ENCODE data around the gene ZC3H18.
A peak's percentile ranks its signal among the peaks of the same experiment; 100 is the strongest.

DNA sequence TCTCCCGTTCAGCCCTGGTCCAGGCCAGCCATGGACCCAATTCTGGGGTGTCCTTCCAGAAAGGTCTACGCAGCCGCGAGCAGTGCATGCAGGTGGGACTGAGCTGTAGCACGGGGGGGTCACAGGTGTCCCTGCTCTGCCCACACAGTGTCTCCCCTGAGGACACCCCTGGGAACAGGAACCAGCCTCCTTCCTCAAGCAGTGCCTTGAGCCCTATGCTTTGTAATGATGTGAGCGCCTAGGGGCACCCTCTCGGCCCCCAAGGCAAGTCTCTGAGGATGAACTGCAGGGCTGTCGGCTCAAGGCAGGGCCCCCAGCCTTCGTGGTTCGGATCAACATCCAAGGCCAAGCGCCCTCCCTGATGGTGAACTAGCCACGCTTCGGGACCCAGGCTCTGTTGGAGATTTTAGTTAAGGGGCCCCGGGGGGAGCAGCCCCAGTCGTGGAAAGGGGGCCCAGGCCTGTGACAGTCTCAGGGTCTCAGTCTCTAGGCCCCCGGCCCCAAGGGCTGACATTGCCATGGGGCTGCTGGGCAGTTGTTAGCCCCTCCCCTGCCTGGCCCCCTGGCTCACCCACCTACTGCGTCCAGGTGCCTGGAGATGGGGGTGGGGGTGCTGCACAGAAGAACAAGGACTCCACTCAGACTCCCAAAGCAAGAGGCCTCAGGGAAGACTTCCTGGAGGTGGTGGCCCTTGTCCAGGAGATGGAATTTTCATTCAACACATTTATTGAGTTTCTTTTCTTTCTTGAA, 70.5 kb downstream of the ZC3H18 start:
- TF ChIP-seq, protein P1, sequence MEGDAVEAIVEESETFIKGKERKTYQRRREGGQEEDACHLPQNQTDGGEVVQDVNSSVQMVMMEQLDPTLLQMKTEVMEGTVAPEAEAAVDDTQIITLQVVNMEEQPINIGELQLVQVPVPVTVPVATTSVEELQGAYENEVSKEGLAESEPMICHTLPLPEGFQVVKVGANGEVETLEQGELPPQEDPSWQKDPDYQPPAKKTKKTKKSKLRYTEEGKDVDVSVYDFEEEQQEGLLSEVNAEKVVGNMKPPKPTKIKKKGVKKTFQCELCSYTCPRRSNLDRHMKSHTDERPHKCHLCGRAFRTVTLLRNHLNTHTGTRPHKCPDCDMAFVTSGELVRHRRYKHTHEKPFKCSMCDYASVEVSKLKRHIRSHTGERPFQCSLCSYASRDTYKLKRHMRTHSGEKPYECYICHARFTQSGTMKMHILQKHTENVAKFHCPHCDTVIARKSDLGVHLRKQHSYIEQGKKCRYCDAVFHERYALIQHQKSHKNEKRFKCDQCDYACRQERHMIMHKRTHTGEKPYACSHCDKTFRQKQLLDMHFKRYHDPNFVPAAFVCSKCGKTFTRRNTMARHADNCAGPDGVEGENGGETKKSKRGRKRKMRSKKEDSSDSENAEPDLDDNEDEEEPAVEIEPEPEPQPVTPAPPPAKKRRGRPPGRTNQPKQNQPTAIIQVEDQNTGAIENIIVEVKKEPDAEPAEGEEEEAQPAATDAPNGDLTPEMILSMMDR (IDR thresholded peaks at IDR 0.05; ENCODE audit: low read depth, low read length): no peak
- TF ChIP-seq POLR2A (IDR thresholded peaks at IDR 0.05; ENCODE audit: extremely low read depth, insufficient read length) (peak; percentile 17), MAX (IDR thresholded peaks at IDR 0.05; ENCODE audit: low read depth, low read length) (no peak), MYC (IDR thresholded peaks at IDR 0.05; ENCODE audit: low read depth, low read length) (no peak)

Measured in NB4 (cell line).